HuH-7 (cell line): Measurements from ENCODE around the gene NET1.
"Not testable (repeated sequence)": the region's sequence is repeated elsewhere in the genome, so short reads cannot be mapped to it uniquely, and the experiment has no call there.

Source experiments
- DNase-seq: peaks from one replicate; pipeline ENCODE4 v3.0.0; 2011; ENCODE audit warnings: low spot score

NET1 gene, protein sequence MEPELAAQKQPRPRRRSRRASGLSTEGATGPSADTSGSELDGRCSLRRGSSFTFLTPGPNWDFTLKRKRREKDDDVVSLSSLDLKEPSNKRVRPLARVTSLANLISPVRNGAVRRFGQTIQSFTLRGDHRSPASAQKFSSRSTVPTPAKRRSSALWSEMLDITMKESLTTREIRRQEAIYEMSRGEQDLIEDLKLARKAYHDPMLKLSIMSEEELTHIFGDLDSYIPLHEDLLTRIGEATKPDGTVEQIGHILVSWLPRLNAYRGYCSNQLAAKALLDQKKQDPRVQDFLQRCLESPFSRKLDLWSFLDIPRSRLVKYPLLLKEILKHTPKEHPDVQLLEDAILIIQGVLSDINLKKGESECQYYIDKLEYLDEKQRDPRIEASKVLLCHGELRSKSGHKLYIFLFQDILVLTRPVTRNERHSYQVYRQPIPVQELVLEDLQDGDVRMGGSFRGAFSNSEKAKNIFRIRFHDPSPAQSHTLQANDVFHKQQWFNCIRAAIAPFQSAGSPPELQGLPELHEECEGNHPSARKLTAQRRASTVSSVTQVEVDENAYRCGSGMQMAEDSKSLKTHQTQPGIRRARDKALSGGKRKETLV

GRCh38 chr10:5412277-5412941 lies at the start of gene NET1:
Gene NET1 (plus strand): TSS chr10:5412557. CDS start chr10:5412693, 136 bp downstream.
- DNase-seq: peak; percentile 99

GRCh38 chr10:5362873-5363272 lies 49.5 kb upstream of the NET1 start:
- no peak for DNase-seq

DNA sequence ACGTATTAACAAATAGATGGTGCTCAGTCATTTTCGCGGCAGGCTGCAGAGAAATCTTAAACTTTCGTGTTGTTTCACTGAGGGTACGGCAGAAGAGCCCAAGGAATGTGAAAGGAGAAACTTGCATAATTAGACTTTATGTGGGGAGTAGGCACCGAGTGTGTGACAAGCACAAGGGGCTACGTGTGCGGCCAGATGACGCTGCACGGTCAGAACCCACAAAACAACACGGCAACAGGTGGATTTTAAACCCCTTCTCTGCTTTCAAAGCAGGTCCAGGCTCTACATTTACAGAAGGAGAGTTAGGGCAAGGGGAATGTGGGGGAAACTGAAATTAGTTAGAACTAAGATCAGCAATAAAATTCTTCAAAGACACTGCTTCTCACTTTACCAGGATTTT lies 48.0 kb upstream of the NET1 start:
- no peak for DNase-seq

GRCh38 chr10:5364890-5365338 lies 47.4 kb upstream of the NET1 start, which contains the start of gene UCN3:
Gene UCN3 (plus strand): TSS chr10:5364966. CDS start chr10:5373721, 8,755 bp downstream.
- DNase-seq: no peak

- no peak for DNase-seq
These were observed 46.4 kb upstream of the NET1 start for GRCh38 chr10:5365928-5366327.

- no peak for DNase-seq
These were observed 42.8 kb upstream of the NET1 start for GRCh38 chr10:5369362-5370158.

DNA sequence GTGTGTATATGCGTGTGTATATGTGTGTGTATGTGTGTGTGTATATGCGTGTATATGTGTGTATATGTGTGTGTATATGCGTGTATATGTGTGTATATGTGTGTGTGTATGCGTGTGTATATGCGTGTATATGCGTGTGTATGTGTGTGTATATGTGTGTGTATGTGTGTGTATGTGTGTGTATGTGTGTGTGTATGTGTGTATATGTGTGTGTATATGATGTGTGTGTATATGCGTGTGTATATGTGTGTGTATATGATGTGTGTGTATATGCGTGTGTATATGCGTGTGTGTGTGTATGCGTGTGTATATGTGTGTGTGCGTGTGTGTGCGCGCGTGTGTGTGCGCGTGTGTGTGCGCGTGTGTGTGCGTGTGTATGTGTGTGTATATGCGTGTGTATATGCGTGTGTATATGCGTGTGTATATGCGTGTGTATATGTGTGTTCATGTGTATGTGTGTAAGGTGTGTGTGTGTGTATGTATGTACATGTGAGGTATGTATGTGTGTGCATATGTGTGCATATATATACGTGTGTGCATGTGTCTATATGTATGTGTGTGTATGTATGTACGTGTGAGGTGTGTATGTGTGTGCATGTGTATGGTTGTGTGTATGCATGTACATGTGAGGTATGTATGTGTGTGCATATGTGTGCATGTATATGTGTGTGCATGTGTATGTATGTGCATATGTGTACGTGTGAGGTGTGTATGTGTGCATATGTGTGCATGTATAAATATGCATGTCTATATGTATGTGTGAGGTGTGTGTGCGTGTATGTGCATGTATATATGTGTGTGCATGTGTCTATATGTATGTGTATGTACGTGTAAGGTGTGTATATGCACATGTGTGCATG lies 41.6 kb upstream of the NET1 start:
- no peak for DNase-seq

DNA sequence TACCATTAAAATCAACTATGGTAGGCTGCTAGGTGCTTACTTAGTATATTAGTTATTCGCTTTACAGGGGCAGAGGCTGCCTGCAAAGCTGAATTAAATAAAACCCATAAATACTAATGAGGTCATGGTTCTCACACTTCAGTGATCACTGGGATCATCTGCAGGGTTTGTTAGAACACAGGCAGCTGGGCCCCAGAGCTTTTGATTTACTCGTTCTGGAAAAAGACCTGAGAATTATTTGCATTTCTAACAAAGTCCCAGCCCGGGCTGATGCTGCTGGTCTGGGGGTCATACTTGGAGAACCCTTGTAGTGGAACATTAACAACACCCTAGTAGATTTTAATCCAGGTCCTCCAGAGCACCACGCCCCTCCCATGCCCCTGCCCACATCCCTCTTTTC lies 39.0 kb upstream of the NET1 start:
- DNase-seq: no peak

DNA sequence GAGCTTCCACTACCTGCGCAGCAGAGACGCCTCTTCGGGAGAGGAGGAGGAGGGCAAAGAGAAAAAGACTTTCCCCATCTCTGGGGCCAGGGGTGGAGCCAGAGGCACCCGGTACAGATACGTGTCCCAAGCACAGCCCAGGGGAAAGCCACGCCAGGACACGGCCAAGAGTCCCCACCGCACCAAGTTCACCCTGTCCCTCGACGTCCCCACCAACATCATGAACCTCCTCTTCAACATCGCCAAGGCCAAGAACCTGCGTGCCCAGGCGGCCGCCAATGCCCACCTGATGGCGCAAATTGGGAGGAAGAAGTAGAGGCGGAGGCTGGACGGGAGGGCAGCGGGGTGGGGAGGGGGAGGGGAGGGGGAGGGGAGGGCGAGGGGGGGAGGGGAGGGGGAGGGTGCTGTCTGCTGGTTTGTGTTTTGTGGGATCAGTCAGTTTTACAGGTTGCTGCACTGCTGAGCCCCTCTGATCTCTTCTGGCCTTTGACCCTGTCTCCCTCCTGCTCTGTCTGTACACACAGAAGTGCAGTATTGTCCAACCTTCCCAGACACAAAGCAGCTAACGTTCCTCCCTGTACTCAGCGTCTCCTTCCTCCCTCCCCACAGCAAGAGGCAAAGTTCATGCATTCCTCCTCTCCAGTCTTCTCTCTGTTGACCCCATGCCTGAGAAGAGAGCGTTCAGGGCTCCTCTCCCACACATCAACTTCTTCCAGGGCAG lies 38.3 kb upstream of the NET1 start:
- DNase-seq: peak; percentile 48

DNA sequence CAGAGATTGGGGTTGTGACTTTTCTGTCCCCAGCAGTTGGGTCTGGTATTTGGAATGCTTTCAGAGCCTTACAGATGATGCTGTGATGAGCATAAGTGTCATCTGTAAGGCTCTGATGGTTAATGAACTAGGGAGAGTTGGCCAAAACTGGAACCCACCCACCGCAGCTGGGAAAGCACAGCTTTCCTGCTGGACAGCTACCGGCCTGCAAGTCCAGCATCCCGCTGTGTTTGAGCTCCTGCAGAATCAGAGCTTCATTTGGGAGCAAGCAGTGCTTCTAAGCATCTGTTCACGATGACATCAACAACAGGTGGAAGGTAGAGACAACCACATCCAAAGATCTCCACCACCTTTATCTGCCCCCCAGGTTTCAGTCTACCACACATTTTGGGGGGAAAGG lies 35.9 kb upstream of the NET1 start:
- no peak for DNase-seq

GRCh38 chr10:5379202-5379601 lies 33.2 kb upstream of the NET1 start:
- DNase-seq: not testable (repeated sequence)

GRCh38 chr10:5380395-5380794 lies 32.0 kb upstream of the NET1 start:
- not testable (repeated sequence) for DNase-seq

DNA sequence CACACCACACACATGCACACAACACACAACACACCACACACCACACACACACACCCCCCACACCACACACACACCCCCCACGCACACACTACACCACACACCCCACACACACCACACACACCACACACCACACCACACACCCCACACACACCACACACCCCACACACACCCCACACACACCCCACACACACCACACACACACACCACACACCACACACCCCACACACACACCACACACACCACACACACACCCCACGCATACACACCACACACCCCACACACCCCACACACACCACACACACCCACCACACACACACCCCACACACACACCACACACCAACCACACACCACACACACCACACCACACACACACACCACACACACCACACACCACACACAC lies 31.2 kb upstream of the NET1 start:
- DNase-seq: no peak

DNA sequence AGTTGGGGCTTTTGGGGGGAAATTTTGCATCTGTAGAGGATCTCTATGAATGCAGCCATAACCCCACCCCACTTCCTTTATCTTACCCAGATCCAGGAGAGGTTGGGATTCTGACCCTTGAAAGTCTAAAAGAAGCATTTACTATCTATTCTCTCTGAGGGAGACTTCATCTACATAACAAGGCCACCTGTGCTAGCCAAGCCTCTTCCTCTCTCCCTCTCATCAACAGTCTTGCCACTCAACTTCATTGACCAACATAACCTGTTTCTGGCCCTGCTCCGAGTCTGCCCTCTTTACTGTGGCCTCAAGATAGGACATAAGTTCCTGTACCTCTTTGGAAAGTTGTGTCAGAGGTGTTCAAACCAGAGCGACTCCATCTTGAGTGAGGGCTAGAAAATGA lies 27.1 kb upstream of the NET1 start:
- no peak for DNase-seq

DNA sequence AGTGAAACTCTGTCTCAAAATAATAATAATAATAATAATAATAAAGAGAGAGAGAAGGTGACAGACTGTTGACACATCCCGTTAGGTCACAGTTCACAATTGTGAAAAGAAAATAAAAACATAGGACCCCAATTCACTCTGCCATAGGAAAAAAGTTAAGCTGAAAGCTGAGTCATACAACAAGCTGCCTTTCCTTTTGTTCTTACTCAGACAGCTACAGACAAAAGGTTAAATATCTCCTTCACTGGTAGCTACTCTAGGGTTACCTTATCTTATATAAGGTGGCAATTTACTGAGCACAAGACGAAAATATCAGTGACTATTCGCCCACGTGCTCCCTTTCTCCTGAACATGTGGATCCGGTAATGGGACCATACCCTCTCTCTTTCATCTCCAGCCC lies 25.2 kb upstream of the NET1 start:
- DNase-seq: no peak

DNA sequence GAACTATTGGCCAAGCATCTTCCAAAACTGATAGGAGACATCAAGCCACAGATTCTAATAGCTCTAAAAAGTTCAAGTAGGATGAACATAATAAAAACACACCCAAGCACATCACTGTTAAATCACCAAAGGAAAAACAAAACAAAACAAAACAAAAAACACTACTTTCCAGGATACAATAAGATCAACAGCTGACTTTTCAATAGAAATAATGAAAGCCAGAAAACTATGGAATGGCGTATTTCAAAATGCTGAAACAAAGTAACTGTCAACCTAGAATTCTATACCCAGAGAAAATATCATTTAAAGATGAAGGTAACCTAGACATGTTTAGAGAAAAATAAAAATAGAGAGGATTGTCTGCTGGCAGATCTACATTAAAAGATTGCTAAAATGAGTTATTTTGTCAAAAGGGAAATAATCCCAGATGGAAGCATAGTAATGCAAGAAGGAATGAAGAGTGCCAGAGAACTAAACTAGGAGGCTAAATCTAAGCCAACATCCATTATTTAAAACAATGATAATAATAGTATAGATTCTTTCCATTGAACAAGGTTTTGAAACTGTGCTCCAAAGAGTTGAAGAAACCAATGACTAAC lies 21.7 kb upstream of the NET1 start:
- DNase-seq: no peak

- DNase-seq: no peak
These were observed 20.6 kb upstream of the NET1 start for GRCh38 chr10:5391790-5392189.

DNA sequence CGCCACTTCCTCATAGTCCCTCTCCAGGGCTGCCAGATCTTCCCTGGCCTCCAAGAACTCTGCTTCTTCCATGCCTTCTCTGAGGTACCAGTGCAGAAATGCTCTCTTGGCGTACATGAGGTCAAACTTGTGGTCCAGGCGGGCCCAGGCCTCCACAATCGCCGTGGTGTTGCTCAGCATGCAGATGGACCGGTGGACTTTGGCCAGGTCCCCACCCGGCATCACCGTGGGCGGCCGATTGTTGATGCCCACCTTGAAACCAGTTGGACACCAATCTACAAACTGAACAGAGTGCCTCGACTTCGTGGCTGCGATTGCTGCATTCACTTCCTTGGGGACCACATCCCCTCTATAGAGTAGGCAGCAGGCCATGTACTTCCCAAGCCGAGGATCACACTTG lies 18.8 kb upstream of the NET1 start:
- no peak for DNase-seq

GRCh38 chr10:5395168-5395567 lies 17.2 kb upstream of the NET1 start:
- no peak for DNase-seq
